Type B pancreatic cell (in vitro differentiated cells): ENCODE measurements around the gene EXOC4. TPM values are rescaled to one million over a fixed set of nuclear protein-coding genes. Genes with fewer than 3 reads are reported as not detected.
A peak's percentile ranks its signal among the peaks of the same experiment; 100 is the strongest.
"Not testable (repeated sequence)": the region's sequence is repeated elsewhere in the genome, so short reads cannot be mapped to it uniquely, and the experiment has no call there.

Experiments
- DNase-seq: peaks from one replicate; pipeline ENCODE4 v3.0.0; 2021; ENCODE audit warnings: mixed read lengths; ENCODE audit not compliant: unreplicated experiment; ENCODE audit errors: extremely low spot score
- H3K27ac Mint-ChIP-seq: 2 replicates; pipeline ENCODE4 v1.8.0; 2021; ENCODE audit warnings: mild to moderate bottlenecking, mixed read lengths
- H3K27me3 Mint-ChIP-seq: 2 replicates; pipeline ENCODE4 v1.8.0; 2021; ENCODE audit warnings: mixed read lengths
- H3K36me3 Mint-ChIP-seq: 2 replicates; pipeline ENCODE4 v1.8.0; 2021; ENCODE audit warnings: mixed read lengths
- H3K4me1 Mint-ChIP-seq: one replicate; pipeline ENCODE4 v1.8.0; 2021; ENCODE audit warnings: mixed read lengths; ENCODE audit not compliant: unreplicated experiment
- H3K4me3 Mint-ChIP-seq: 2 replicates; pipeline ENCODE4 v1.8.0; 2021; ENCODE audit warnings: mild to moderate bottlenecking, mixed read lengths
- H3K9me3 Mint-ChIP-seq: 2 replicates; pipeline ENCODE4 v1.8.0; 2021; ENCODE audit warnings: mixed read lengths
- CTCF ChIP-seq: fragments of 200-600 bp; sonication (generic); conservative IDR thresholded peaks from 2 replicates; pipeline ENCODE4 v1.5.0; 2021; ENCODE audit warnings: antibody characterized with exemption, mild to moderate bottlenecking
- long read RNA-seq: library from polyadenylated mRNA; unstranded; transcript quantifications from one replicate; pipeline ENCODE4 v2.0.0, GENCODE V29; 2020
- total RNA-seq: library from RNA; stranded (reverse); gene quantifications from 2 replicates; pipeline ENCODE4 v1.2.1, GENCODE V29; 2021; ENCODE audit warnings: low replicate concordance

The EXOC4 gene
- 63.8 and 95.5 TPM in 2 replicates for total RNA-seq
- long read RNA-seq, full-length matches to known transcripts: 38 of 83 reads
- long read RNA-seq, partial matches to known transcripts: 35 of 83 reads
- long read RNA-seq, other reads (novel, unspliced or antisense): 10 of 83 reads

GRCh38 chr7:133252858-133253518 lies at the start of gene EXOC4:
Gene EXOC4 (plus strand): TSS chr7:133253078.
- Mint-ChIP-seq H3K9me3 (no peaks in the 10 kb centered on the region), H3K27ac (peak within 1 kb of the TSS; percentile 93), H3K4me3 (peak within 1 kb of the TSS; percentile 96), H3K4me1 (peaks cover 26% of the 10 kb centered on the region), H3K36me3 (peaks cover 16% of the 10 kb centered on the region), H3K27me3 (no peaks in the 10 kb centered on the region)
- peak; percentile 88 for DNase-seq
- TF ChIP-seq CTCF: no peak

GRCh38 chr7:133203490-133203889 lies 49.4 kb upstream of the EXOC4 start:
- no peak for DNase-seq

GRCh38 chr7:133207687-133208086 lies 45.2 kb upstream of the EXOC4 start:
- Mint-ChIP-seq H3K27ac (no peak overlapping the region), H3K4me3 (no peak overlapping the region), H3K9me3 (no peaks in the 10 kb centered on the region), H3K27me3 (peaks cover 14% of the 10 kb centered on the region), H3K4me1 (no peaks in the 10 kb centered on the region), H3K36me3 (no peaks in the 10 kb centered on the region)
- peak; percentile 49 for TF ChIP-seq CTCF
- no peak for DNase-seq

More at GRCh38 chr7:133203490-133203889, 49.4 kb upstream of the EXOC4 start:
- H3K27ac Mint-ChIP-seq: no peak overlapping the region
- no peaks in the 10 kb centered on the region for H3K27me3 Mint-ChIP-seq
- no peaks in the 10 kb centered on the region for H3K4me1 Mint-ChIP-seq
- H3K4me3 Mint-ChIP-seq: no peak overlapping the region
- no peak for TF ChIP-seq CTCF
- no peaks in the 10 kb centered on the region for H3K9me3 Mint-ChIP-seq
- no peaks in the 10 kb centered on the region for H3K36me3 Mint-ChIP-seq

GRCh38 chr7:133210817-133211216 lies 42.1 kb upstream of the EXOC4 start:
- H3K4me1 Mint-ChIP-seq, H3K9me3 Mint-ChIP-seq, H3K27ac Mint-ChIP-seq, H3K36me3 Mint-ChIP-seq, H3K4me3 Mint-ChIP-seq, DNase-seq: not testable (repeated sequence)
- peaks cover 14% of the 10 kb centered on the region for H3K27me3 Mint-ChIP-seq

- H3K27me3 Mint-ChIP-seq: peaks cover 14% of the 10 kb centered on the region
- H3K27ac Mint-ChIP-seq: not testable (repeated sequence)
Measured at GRCh38 chr7:133213772-133214171, 39.1 kb upstream of the EXOC4 start.

GRCh38 chr7:133217773-133218172 lies 35.1 kb upstream of the EXOC4 start:
- DNase-seq: no peak
- no peak for TF ChIP-seq CTCF
- no peaks in the 10 kb centered on the region for H3K4me1 Mint-ChIP-seq
- peaks cover 5% of the 10 kb centered on the region for H3K9me3 Mint-ChIP-seq
- H3K4me3 Mint-ChIP-seq: no peak overlapping the region
- peaks cover 2% of the 10 kb centered on the region for H3K27me3 Mint-ChIP-seq
- no peaks in the 10 kb centered on the region for H3K36me3 Mint-ChIP-seq
- H3K27ac Mint-ChIP-seq: no peak overlapping the region

More at GRCh38 chr7:133213772-133214171, 39.1 kb upstream of the EXOC4 start:
- H3K4me1 Mint-ChIP-seq, DNase-seq, H3K9me3 Mint-ChIP-seq, H3K4me3 Mint-ChIP-seq, H3K36me3 Mint-ChIP-seq: not testable (repeated sequence)
